Stomach (tissue), 9 donors: Measurements from ENCODE around the gene LPAR1. TPM values are rescaled to one million over a fixed set of nuclear protein-coding genes. Genes with fewer than 3 reads are reported as not detected.

Experiments
- DNase-seq, 2 donors: peaks; one replicate each; pipeline versions ENCODE4 v3.0.0 to v3.0.0-alpha.2; 2013 to 2019
- H3K27ac ChIP-seq, 5 donors: fragments of 200-600 bp in 4 of 5; sonication (generic) in 4 of 5; one replicate each; pipeline ENCODE4 v1.5.1; 2013 to 2019; ENCODE audit warnings: mild to moderate bottlenecking in 1 of 5, moderate library complexity in 1 of 5
- H3K27me3 ChIP-seq, 3 donors: fragments of 200-600 bp; sonication (generic); one replicate each; pipeline ENCODE4 v1.5.1; 2017 to 2019; ENCODE audit warnings: mixed run types in 1 of 3
- H3K36me3 ChIP-seq, 4 donors: fragments of 200-600 bp; sonication (generic); 1 replicate in 3 of 4; 2 replicates in 1 of 4; pipeline ENCODE4 v1.5.1; 2016 to 2019
- H3K4me1 ChIP-seq, 4 donors: fragments of 200-600 bp; sonication (generic); one replicate each; pipeline ENCODE4 v1.5.1; 2016 to 2019
- H3K4me3 ChIP-seq, 4 donors: fragments of 200-600 bp; sonication (generic) in 3 of 4; one replicate each; pipeline ENCODE4 v1.5.1; 2016 to 2019; ENCODE audit warnings: mild to moderate bottlenecking in 1 of 4
- H3K9me3 ChIP-seq, 4 donors: fragments of 200-600 bp; sonication (generic); one replicate each; pipeline ENCODE4 v1.5.1; 2016 to 2019
- EP300 ChIP-seq: sonication (generic); formaldehyde crosslinking; IDR thresholded peaks from one replicate; pipeline ENCODE4 v1.6.1; 2017; ENCODE audit warnings: antibody characterized with exemption
- POLR2A ChIP-seq, 4 donors: fragments of 450-650 bp; IDR thresholded peaks; one replicate each; pipeline ENCODE4 v1.6.1; 2016; ENCODE audit warnings: antibody characterized with exemption in 4 of 4, control low read depth in 2 of 4, mild to moderate bottlenecking in 1 of 4, moderate library complexity in 1 of 4
- POLR2AphosphoS5 ChIP-seq, 3 donors: sonication (generic); formaldehyde crosslinking; IDR thresholded peaks; one replicate each; pipeline ENCODE4 v1.6.1; 2016; ENCODE audit warnings: antibody characterized with exemption in 3 of 3
- WGBS, 5 donors: extraction: QIAGEN DNeasy Blood & Tissue Kit in 3 of 5; methylation state at CpG; one replicate each; pipeline versions ENCODE4 v1.1.5 to v1.1.7; 2013 to 2018; 5-methylcytosine and 5-hydroxymethylcytosine counted together
- intact Hi-C: fragments of 100-400 bp; cut with DNase I; formaldehyde crosslinking; loops from one replicate; pipeline ENCODE4 v1.15.1; 2023; ENCODE audit warnings: low total_unique reads
- polyA plus RNA-seq, 3 donors: library from polyadenylated mRNA; stranded (reverse); fragments of 200-250 nt; gene quantifications; one replicate each; pipeline ENCODE4 v1.2.3, GENCODE V29; 2013
- total RNA-seq, 5 donors: library from RNA; depleted of rRNA; stranded (reverse); fragments of >200 nt; gene quantifications; one replicate each; pipeline versions ENCODE4 v1.1.0 to v1.2.3, GENCODE V29; 2014 to 2016
- TF ChIP-seq, protein P1 (sequence below), 7 experiments: fragments of 450-650 bp in 4 of 7; fragments of 200-600 bp in 3 of 7; sonication (generic) in 3 of 7; IDR thresholded peaks; one replicate each; pipeline ENCODE4 v1.5.1; 2016 to 2019; ENCODE audit warnings: antibody characterized with exemption in 7 of 7, control low read depth in 2 of 7, mild to moderate bottlenecking in 1 of 7
- donor health status: healthy with polysubstance abuse.
- donor health status: Bipolar disorder and iron deficiency.
- donor health status: healthy.

Gene LPAR1
- total and polyA plus RNA-seq, 8 donors = 7.4 to 40.0 (median 21.2) TPM

DNA sequence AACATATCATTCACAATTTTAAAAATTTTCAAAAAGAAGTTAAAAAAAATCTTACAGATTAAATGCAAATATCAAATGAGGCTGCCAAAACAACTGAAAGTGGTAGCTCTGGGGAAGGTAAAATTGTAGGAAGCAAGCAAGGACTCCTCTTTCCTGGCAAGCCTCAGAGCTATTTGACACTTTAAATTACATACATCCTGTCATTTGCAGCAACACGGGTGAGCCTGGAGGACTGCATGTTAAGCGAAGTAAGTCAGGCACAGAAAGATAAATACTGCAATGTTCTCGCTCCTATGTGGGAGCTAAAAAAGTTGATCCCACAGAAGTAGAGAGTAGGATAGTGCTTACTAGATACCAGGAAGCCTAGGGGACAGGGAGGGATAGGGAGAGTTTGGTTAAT lies 58.0 kb downstream of the LPAR1 start:
- intact Hi-C loops = no loop called here
- WGBS, 5 donors = 75 to 78% (median 75%) methylated on average over 3 of the region's 3 CpGs

DNA sequence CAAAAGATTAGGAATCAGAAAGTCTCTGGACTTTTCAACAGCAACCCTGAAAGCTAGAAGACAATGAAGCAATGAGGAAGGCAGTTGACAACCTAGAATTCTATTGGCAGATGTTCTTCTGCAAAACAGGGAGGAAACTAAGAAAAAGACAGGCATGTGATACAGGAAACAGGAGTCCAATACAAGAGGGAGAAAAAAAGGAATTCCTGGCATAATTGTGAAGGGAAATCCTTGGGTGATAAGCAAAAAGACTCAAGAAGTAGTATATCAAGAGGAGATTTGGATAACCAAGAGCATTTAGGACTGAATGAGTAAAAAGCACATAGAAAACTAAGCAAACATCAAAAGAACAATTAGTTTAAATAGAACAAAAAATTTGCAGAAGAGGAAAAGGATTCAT lies 58.6 kb downstream of the LPAR1 start:
- no peaks in the 10 kb centered on the region for H3K27me3 ChIP-seq
- peaks cover 0 to 24% (median 13%) of the 10 kb centered on the region in 4 donors for H3K4me1 ChIP-seq
- TF ChIP-seq, protein P1, sequence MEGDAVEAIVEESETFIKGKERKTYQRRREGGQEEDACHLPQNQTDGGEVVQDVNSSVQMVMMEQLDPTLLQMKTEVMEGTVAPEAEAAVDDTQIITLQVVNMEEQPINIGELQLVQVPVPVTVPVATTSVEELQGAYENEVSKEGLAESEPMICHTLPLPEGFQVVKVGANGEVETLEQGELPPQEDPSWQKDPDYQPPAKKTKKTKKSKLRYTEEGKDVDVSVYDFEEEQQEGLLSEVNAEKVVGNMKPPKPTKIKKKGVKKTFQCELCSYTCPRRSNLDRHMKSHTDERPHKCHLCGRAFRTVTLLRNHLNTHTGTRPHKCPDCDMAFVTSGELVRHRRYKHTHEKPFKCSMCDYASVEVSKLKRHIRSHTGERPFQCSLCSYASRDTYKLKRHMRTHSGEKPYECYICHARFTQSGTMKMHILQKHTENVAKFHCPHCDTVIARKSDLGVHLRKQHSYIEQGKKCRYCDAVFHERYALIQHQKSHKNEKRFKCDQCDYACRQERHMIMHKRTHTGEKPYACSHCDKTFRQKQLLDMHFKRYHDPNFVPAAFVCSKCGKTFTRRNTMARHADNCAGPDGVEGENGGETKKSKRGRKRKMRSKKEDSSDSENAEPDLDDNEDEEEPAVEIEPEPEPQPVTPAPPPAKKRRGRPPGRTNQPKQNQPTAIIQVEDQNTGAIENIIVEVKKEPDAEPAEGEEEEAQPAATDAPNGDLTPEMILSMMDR (IDR thresholded peaks at IDR 0.05) = no peak
- no peak for TF ChIP-seq EP300
- no peak for TF ChIP-seq POLR2AphosphoS5 (IDR thresholded peaks at IDR 0.05)
- no peak for TF ChIP-seq POLR2A (IDR thresholded peaks at IDR 0.05)
- H3K36me3 ChIP-seq = no peaks in the 10 kb centered on the region
- H3K4me3 ChIP-seq = no peak overlapping the region
- H3K27ac ChIP-seq = no peak overlapping the region
- H3K9me3 ChIP-seq = no peaks in the 10 kb centered on the region
- intact Hi-C loops = no loop called here
- no peak for DNase-seq

More for the DNA sequence above, 58.0 kb downstream of the LPAR1 start:
- Histone ChIP-seq H3K36me3 (no peaks in the 10 kb centered on the region), H3K27ac (no peak overlapping the region), H3K9me3 (no peaks in the 10 kb centered on the region), H3K4me3 (no peak overlapping the region), H3K4me1 (peaks cover 0 to 26% (median 15%) of the 10 kb centered on the region in 4 donors), H3K27me3 (no peaks in the 10 kb centered on the region)
- no peak for TF ChIP-seq POLR2A (IDR thresholded peaks at IDR 0.05)
- TF ChIP-seq EP300 = no peak
- TF ChIP-seq POLR2AphosphoS5 (IDR thresholded peaks at IDR 0.05) = no peak
- TF ChIP-seq, protein P1 (IDR thresholded peaks at IDR 0.05) = no peak
- no peak for DNase-seq

DNA sequence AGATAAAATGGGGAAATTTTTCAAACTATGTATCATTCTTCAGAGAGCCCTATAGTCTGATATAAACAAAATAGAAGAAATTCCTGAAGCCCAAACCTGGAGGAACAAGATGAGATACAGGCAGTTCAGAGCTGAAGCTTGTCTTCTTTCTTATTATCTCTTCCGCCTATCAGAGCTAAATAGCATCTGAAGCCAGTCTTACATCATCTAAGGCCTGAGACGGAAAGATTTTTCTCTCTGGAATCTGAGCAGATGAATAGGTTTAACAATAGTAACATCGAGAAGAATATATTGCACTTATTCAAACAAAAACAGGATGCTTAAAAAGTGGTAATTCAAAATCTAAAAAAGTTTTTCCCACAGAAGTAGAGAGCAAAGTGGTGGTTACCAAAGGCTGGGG lies 59.8 kb downstream of the LPAR1 start:
- 82 to 94% (median 90%) methylated on average over 3 of the region's 3 CpGs for WGBS, 5 donors
- Histone ChIP-seq H3K27me3 (no peaks in the 10 kb centered on the region), H3K4me3 (no peak overlapping the region), H3K27ac (no peak overlapping the region), H3K9me3 (no peaks in the 10 kb centered on the region), H3K4me1 (peaks cover 0 to 20% (median 13%) of the 10 kb centered on the region in 4 donors), H3K36me3 (no peaks in the 10 kb centered on the region)
- TF ChIP-seq POLR2A (IDR thresholded peaks at IDR 0.05) = no peak
- TF ChIP-seq, protein P1 (IDR thresholded peaks at IDR 0.05) = no peak
- TF ChIP-seq POLR2AphosphoS5 (IDR thresholded peaks at IDR 0.05) = no peak
- no peak for TF ChIP-seq EP300
- intact Hi-C loops = no loop called here
- DNase-seq = no peak

DNA sequence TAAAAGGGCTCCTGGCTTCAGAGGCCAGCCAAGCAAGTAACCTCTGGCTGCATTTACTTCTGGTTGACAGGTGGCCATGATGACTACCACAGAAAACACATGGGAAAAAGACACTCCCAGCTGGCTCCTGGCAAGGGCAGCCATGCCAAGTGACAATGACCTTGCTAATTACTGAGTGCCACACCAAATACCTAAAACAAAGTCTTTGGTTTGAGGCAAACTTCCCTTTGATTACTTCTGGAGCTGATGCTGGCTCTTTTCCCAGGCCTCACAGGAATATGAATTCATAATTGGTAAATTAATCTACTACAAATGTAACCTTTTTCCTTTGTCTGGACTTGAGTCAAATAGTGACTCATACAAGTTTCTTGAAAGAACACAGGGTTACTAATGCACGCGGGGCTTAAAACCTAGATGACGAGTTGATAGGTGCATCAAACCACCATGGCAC lies 61.0 kb downstream of the LPAR1 start:
- Histone ChIP-seq H3K27ac (peak overlapping the region in 3 of 5 donors; percentile 22 to 55 (median 54)), H3K4me3 (no peak overlapping the region), H3K4me1 (peaks cover 0 to 21% (median 13%) of the 10 kb centered on the region in 4 donors), H3K36me3 (no peaks in the 10 kb centered on the region), H3K27me3 (no peaks in the 10 kb centered on the region), H3K9me3 (no peaks in the 10 kb centered on the region)
- WGBS, 5 donors = 11 to 25% (median 21%) methylated on average over 3 of the region's 3 CpGs
- DNase-seq = peak; percentile 70
- intact Hi-C loops = no loop called here
- TF ChIP-seq EP300 (no peak), POLR2A (IDR thresholded peaks at IDR 0.05) (no peak), POLR2AphosphoS5 (IDR thresholded peaks at IDR 0.05) (peak in 2 of 3 donors; percentile 61 to 81)
- TF ChIP-seq, protein P1 (IDR thresholded peaks at IDR 0.05) = no peak
